NCI-H2227 (cell line): ENCODE measurements around the gene EPOP.

Experiments
- DNase-seq: peaks from one replicate; lab custom pipeline; 2025; ENCODE audit not compliant: unreplicated experiment; lab: John Stamatoyannopoulos, UW

Gene EPOP

DNA sequence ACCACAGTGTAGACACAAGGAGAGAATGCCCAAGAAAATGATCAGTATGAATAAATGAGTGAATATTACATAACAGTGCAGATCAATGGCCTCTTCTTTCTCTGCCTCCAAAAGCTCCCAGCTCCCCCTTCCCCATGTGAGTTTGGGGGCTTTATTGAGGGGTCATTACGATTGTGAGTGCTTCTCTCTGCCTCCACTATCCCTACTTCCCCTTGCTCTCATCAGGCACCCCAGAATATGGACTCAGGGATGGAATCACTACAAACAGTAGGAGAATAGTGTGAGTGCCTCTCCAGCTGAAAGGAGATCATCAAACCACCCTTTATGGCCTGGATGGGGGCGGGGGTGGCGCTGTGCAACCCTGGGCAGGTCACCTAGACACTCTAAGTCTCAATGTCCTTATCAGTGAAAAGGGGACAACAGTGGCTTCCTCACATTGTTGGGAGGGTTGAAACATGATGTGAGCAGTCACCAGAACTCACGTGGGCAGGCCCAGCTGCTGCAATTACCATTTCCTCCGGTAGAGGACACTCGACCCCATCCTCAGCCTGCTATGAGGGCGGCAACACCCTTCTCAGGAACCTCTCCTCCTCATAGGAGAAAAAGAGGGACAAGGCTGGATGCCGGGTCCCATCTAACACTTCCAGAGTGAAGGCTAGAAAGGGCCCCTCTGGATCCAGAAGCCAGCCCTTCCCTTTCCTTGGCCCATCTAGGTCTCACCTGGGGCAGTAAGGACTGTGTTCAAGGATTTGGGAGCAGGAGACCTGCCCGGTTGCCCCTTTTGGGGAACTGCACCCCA, 2.1 kb upstream of the EPOP start:
- peak; percentile 86 for DNase-seq

- peak; percentile 59 for DNase-seq
Observed at GRCh38 chr17:38674014-38674748, 576 bp downstream of the EPOP start.

GRCh38 chr17:38673707-38674013, 1.1 kb downstream of the EPOP start:
- peak; percentile 37 for DNase-seq

DNA sequence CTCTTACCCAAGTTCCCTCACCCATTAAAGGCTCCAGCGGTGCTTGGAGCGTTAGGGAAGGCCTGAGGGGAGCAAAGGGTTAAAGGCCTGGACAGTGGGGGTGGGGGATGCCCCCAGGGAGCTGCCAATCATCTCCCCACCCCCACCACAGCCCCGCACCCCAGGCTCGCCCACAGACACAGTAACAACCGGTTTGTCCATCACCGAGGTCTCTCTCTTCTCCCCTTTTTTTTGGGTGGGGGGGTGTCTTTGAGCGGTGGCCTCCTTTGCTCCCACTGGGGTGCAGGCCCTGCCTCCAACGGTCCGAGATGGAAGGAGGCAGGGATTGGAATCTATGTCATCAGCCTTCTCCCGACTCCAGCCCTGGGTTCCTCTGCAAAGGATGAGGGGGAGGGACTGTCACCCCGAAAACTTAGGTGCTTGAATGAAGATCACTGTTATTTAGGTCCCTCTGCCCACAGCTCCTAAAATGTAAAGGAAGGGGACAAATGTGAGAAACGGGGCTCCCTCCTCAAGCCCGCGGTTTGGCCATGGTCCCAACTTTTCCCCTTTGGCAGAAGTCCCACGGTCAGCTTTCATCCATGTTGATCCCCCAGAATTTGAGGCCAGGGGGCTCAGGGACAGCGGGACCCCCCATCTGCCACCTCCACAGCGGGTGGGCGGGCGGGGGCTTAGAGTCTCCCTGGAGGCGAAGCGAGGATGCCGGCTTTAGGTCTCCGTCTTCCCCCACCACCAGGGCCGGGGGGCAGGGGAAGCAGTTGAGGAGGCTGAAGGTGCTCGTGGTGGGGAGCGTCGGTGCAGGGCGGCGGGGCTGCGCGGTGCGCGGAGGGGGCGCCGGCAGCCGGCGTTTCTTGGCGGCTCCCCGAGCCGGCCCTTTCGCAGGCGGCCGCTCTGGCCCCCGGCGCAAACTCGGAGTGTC, 1.7 kb downstream of the EPOP start:
- DNase-seq, result no peak

- no peak for DNase-seq
Observed at GRCh38 chr17:38671939-38672720, 2.6 kb downstream of the EPOP start.

DNA sequence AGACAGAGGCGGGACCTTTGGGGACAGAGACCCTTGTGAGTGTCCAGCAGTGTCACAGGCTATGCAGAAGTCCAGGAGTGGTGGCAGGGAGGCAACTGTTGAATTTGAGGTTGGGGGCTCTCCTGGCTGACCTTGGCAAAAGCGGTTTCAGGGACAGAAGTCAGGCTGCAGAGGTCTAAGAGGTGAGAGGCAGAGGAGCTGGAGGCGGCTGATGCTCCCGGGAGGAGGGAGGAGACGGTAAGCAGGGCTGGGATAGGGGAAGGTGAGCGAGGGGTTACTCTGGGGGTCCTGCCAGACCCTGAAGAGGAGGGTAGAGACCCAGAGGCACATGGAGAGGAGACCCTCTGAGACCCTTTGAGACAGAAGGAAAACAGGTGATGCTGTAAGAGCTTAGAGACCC, 5.2 kb downstream of the EPOP start:
- no peak for DNase-seq

GRCh38 chr17:38667787-38668122, 7.0 kb downstream of the EPOP start:
- no peak for DNase-seq

DNA sequence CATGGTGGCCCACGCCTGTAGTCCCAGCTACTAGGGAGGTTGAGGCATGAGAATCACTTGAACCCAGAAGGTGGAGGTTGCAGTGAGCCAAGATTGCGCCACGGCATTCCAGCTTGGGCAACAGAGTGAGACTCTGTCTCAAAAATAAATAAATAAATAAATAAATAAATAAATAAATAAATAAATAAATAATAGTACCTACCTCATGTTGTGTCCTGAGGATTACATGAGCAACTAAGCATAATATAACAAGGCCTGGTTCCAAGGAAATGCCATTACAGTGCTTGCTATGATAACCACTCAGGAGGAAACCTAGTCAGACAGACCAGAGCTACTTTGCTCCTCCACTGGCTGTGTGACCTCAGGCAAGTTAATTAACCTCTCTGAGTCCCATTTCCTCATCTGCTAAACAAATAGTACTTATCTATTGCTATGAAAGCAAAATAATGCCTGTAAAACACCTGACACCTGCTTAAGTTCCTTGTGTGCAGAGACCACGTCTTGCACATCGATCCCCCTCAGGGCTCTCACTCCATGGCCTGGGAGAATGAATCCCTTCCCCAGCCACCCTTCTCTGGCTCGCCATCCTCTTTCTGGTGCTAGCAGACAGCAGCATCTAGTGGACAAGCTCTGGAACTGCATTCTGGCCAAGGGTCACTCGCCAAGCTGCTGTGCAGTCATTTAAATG, 7.5 kb downstream of the EPOP start:
- peak; percentile 86 for DNase-seq

GRCh38 chr17:38663964-38664644, 10.7 kb downstream of the EPOP start:
- DNase-seq, result no peak

- peak; percentile 83 for DNase-seq
Observed at GRCh38 chr17:38663125-38663751, 11.5 kb downstream of the EPOP start.

DNA sequence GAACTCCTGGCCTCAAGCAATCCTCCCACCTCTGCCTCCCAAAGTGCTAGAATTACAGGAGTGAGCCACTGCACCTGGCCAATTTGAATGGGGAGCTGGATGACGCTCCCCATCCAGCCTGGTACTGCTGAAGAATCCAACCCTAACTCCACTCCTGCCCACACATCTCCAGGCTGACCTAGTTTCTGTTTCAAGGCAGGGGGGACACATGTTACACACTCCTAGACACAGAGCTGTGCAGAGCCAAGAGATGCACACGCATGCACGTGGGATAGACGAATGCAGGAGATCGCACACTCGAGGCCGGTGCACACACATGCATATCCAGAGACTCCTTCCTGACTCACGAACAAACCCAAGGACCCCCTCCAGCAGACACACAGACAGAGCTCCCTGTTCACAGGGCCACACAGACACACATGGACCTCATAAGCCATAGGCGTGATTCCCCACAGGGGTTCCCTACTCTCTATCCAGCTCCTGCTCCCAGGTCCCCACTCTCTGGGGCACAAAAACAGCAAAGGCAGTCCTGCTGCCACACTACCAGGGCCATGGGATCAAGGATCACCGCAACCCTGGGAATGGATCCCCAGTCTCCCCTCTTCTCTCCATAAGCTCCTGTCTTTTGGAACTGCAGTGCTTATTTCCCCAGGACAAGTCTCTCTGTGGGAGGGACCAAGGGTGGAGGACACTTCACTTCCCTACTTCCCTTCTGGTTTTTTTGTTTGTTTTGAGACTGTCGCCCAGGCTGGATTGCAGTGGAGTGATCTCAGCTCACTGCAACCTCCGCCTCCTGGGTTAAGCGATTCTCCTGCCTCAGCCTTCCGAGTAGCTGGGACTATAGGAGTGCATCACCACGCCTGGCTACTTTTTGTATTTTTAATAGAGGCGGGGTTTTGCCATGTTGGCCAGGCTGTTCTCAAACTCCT, 14.4 kb downstream of the EPOP start:
- DNase-seq, result no peak

DNA sequence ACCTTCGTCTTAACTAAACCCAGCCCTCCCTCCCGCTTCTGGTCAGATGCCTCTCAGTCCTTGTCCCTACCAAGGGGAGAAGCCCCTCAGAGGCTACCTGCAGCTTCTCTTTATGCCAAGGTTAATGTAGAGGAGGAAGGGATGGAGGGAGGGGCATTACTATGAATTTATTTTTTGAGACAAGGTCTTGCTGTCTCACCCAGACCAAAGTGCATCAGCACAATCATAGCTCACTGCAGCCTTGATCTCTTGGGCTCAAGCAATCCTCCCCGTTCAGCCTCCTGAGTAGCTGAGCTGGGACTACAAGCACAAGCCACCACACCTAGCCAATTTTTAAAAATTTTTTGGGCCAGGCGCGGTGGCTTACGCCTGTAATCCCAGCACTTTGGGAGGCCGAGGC, 15.3 kb downstream of the EPOP start:
- DNase-seq, result no peak

DNA sequence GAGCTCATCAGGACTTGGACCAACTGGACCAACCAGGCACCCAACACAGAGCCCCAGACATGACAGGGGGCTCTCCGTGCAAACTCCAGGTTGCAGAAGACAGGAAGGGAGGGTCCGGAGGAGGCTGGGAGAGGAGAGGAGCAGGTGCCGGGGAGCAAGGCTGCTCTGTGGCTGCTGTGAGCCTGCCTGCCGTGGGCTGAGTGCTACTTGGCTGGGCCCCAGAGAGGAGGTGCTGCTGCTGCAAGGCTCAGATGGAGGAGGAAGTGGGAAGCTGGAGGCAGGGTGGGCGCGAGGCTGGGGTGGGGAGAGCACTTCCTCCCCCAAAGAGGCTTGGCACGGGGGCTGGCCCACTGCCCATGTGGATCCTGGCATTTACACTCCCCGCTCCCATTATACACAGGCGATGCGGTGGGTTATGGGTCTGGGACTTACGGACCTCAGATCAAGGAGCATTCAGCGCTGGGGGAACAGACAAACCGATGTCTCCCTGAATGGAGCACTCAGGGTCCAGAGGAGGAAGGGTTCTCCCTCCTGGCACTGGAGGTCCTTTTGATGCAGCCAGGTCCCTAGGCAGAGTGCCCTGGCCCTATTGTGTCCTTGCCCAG, 15.9 kb downstream of the EPOP start:
- DNase-seq, result no peak

- no peak for DNase-seq
Observed at GRCh38 chr17:38657824-38658740, 16.7 kb downstream of the EPOP start.

DNA sequence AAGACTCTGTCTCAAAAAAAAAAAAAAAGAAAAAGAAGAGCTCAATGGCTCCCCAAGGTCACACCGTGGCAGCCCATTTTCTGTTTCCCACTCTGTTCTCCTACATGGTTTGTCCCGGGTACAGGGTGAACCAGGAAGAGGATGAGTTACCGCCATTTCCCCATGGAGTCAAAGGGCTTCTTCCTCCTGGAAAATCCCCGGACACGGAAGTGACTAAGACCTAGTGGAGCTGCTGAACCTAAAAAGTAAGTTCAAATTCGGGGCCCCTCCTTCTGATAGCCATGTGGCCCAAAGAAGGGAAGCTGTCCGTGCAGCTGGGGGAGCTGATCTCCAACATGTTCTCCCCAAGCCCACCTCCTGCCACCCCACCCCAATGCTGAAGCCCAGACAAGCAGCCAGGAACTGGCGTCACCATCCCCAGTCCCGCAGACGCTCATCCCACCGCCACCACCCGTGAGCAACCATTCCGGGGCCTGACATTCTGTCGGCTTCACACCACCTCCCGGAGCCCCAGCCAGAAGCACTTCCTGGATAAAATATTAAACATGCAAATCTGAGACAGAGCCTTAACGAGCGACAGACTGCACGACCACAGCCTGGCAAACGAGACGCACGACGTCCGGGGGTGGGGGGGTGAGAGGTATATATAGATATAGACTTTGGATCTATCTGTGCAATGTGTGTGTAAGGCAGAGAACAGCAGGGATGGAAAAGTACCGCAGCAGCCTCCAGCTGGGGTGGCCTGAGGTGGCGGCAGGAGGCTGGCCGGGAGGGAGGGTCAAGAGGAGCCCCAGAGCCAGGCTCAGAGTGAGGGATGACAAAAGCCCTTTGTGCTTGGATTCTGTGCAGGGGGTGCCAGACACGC, 17.6 kb downstream of the EPOP start:
- no peak for DNase-seq
